Ishikawa (cell line): ENCODE results near the gene EDC3.

ENCODE experiments used
- CEBPB ChIP-seq: IDR thresholded peaks from 2 replicates; pipeline ENCODE4 v1.6.1; 2012
- CREB1 ChIP-seq: IDR thresholded peaks from 2 replicates; pipeline ENCODE4 v1.6.1; 2012; ENCODE audit warnings: low read depth
- EGR1 ChIP-seq: IDR thresholded peaks from 2 replicates; pipeline ENCODE4 v1.6.1; 2012
- EP300 ChIP-seq: IDR thresholded peaks from 2 replicates; pipeline ENCODE4 v1.6.1; 2012; ENCODE audit warnings: borderline replicate concordance
- FOXM1 ChIP-seq: IDR thresholded peaks from 2 replicates; pipeline ENCODE4 v1.6.1; 2012; ENCODE audit warnings: low read depth, borderline replicate concordance
- MAX ChIP-seq: IDR thresholded peaks from 2 replicates; pipeline ENCODE4 v1.6.1; 2012
- NFIC ChIP-seq: IDR thresholded peaks from 2 replicates; pipeline ENCODE4 v1.6.1; 2012
- RAD21 ChIP-seq: IDR thresholded peaks from 2 replicates; pipeline ENCODE4 v1.6.1; 2012; ENCODE audit warnings: low read depth
- TAF1 ChIP-seq: IDR thresholded peaks from 2 replicates; pipeline ENCODE4 v1.6.1; 2012; ENCODE audit warnings: low read depth, mild to moderate bottlenecking
- TCF12 ChIP-seq: IDR thresholded peaks from 2 replicates; pipeline ENCODE4 v1.6.1; 2012; ENCODE audit warnings: low read depth
- TEAD4 ChIP-seq: IDR thresholded peaks from 2 replicates; pipeline ENCODE4 v1.6.1; 2012
- YY1 ChIP-seq: IDR thresholded peaks from 2 replicates; pipeline ENCODE4 v1.6.1; 2012; ENCODE audit warnings: low read depth
- ZBTB7A ChIP-seq: IDR thresholded peaks from 2 replicates; pipeline ENCODE4 v1.6.1; 2012; ENCODE audit warnings: low read depth
- TF ChIP-seq, protein P1 (sequence below): IDR thresholded peaks from 2 replicates; pipeline ENCODE4 v1.6.1; 2012
- TF ChIP-seq, protein P2 (sequence below): IDR thresholded peaks from 2 replicates; pipeline ENCODE4 v1.6.1; 2012; ENCODE audit warnings: low read depth, mild to moderate bottlenecking

The EDC3 gene

DNA sequence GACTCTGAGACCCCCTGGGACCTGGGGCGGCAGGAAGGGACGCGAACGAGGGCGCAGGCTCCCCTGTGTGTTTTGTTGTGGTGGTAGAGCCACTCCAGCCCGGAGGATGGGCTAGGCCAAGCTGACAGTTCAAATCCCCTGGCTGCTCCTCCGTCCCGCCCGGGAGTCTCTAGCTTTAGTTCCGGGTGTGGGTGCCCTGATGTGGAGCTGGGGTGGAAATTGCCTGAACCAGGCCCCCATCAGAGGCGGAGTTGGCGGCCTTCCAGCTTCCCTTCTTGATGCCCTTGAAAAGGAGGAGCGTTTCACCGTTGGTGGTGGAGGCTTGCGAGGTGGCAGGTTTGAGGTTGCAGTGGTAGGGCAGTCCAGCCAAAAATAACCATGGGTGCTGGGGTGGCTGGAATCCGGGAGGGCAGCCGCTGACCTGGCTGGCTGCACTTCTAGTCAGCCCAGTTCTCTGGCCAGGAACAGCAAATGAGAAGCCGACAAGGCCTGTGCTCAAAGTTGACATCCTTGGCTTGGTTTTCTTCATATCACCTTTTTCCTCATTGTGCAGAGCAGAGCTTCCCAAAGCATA, 79.4 kb downstream of the EDC3 start:
- TF ChIP-seq CEBPB (no peak), NFIC (peak; percentile 72), CREB1 (no peak)

DNA sequence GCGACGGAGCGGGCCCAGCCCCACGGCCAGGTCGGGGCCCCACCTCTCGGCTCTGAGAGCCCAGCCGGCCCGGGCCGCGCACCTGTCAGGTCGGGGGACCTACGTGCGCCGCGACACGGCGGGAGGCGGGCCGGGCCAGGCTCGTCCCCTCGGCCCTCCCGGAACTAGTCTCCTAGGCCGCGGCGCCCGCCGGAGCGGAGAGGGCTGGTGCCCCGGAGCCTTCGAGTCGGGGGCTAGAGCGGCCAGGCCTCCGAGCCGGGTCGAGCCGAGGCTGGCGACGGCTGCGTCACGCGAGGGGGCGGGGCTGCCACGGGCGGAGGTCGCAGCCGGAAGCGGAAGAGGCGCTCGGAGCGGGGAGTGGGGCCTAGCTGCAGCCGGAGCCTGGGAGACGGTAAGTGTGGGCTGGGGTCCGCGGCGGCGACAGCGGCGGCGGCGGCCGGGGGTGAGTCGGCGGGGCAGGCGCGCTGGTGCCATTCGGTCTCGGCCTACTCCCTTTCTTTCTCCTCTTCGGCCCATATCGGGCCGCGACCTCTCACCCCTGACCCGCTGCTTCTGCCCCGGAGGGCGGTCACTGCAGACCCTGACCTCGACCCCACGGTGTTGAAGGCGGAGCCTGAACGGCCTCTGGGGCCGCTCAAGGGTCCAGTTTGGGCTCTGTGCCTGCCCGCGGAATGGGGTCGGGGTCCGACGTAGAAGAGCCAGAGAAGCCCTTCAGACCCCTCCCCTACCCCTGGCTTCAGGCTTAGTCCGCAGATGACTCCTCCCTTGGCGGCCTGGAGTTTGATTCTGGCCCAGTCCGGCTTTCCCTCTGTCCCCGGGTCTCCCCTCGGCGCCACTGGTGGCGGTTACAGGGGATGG, 80.1 kb downstream of the EDC3 start, which contains the start of gene CLK3:
CLK3 (plus strand) TSS at position 329 of the 858 bp plus-strand sequence. CDS start 3,361 bp downstream, outside the sequence.
- no peak; the same call in 1 of the 2 replicates for TF ChIP-seq CEBPB
- TF ChIP-seq ZBTB7A, result no peak; the same call in 1 of the 2 replicates
- TF ChIP-seq TAF1, result peak; percentile 79
- TF ChIP-seq EGR1, result 0 out of 2 replicates have a peak, but pooled peaks have one; percentile 19
- TF ChIP-seq NFIC, result peak; percentile 38; the same call in 1 of the 2 replicates
- no peak for TF ChIP-seq FOXM1
- TF ChIP-seq, protein P1, sequence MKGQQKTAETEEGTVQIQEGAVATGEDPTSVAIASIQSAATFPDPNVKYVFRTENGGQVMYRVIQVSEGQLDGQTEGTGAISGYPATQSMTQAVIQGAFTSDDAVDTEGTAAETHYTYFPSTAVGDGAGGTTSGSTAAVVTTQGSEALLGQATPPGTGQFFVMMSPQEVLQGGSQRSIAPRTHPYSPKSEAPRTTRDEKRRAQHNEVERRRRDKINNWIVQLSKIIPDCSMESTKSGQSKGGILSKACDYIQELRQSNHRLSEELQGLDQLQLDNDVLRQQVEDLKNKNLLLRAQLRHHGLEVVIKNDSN, result peak; percentile 54
- TF ChIP-seq TEAD4, result no peak
- peak; percentile 43; the same call in 1 of the 2 replicates for TF ChIP-seq EP300
- peak; percentile 35; the same call in 1 of the 2 replicates for TF ChIP-seq YY1
- TF ChIP-seq TCF12, result peak; percentile 77
- TF ChIP-seq CREB1, result peak; percentile 73
- TF ChIP-seq MAX, result peak; percentile 54

DNA sequence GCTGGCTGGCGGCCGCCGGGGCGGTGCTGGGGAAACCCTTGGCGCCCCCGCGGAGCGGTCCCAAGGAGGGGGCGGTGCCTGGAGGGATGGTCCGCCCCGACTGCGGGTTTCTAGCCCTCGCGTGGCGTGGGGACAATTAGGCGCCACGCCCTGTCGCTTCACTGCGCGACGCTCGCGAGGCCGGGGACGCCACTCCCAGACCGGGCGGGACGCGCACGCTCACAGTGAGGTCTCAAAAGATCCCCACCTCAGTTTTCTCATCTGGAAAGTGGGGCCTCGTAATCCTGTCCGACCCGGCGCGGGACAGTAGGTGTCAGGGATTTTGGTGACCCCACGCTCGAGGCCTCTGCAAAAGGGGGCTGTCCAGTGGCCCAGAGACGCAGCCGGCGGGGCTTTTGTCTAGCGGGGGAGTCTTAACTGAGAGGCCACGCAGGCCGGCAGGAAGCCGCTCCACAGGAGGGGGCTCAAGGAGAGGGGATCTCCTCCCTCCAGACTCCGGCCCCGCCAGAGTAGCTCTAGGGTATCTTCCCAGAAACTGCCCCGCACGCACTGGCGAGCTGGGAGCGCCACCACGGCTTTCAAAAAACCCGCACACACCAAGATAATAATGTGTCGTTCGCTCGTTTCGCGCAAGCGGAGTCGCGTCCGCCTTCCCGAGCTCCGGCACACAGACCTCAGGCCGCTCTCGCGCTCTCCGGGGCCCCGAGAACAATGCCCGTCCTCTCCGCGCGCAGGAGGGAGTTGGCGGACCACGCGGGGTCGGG, 80.9 kb downstream of the EDC3 start:
- TF ChIP-seq TEAD4 (no peak), TAF1 (no peak), ZBTB7A (0 out of 2 replicates have a peak, but pooled peaks have one; percentile 23), FOXM1 (no peak), TCF12 (no peak), CEBPB (no peak), EGR1 (peak; percentile 77), RAD21 (no peak), CREB1 (0 out of 2 replicates have a peak, but pooled peaks have one; percentile 30), EP300 (no peak), MAX (peak; percentile 58), NFIC (peak; percentile 5; the same call in 1 of the 2 replicates), YY1 (no peak)
- TF ChIP-seq, protein P2, sequence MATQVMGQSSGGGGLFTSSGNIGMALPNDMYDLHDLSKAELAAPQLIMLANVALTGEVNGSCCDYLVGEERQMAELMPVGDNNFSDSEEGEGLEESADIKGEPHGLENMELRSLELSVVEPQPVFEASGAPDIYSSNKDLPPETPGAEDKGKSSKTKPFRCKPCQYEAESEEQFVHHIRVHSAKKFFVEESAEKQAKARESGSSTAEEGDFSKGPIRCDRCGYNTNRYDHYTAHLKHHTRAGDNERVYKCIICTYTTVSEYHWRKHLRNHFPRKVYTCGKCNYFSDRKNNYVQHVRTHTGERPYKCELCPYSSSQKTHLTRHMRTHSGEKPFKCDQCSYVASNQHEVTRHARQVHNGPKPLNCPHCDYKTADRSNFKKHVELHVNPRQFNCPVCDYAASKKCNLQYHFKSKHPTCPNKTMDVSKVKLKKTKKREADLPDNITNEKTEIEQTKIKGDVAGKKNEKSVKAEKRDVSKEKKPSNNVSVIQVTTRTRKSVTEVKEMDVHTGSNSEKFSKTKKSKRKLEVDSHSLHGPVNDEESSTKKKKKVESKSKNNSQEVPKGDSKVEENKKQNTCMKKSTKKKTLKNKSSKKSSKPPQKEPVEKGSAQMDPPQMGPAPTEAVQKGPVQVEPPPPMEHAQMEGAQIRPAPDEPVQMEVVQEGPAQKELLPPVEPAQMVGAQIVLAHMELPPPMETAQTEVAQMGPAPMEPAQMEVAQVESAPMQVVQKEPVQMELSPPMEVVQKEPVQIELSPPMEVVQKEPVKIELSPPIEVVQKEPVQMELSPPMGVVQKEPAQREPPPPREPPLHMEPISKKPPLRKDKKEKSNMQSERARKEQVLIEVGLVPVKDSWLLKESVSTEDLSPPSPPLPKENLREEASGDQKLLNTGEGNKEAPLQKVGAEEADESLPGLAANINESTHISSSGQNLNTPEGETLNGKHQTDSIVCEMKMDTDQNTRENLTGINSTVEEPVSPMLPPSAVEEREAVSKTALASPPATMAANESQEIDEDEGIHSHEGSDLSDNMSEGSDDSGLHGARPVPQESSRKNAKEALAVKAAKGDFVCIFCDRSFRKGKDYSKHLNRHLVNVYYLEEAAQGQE, result no peak
- TF ChIP-seq, protein P1, result no peak

DNA sequence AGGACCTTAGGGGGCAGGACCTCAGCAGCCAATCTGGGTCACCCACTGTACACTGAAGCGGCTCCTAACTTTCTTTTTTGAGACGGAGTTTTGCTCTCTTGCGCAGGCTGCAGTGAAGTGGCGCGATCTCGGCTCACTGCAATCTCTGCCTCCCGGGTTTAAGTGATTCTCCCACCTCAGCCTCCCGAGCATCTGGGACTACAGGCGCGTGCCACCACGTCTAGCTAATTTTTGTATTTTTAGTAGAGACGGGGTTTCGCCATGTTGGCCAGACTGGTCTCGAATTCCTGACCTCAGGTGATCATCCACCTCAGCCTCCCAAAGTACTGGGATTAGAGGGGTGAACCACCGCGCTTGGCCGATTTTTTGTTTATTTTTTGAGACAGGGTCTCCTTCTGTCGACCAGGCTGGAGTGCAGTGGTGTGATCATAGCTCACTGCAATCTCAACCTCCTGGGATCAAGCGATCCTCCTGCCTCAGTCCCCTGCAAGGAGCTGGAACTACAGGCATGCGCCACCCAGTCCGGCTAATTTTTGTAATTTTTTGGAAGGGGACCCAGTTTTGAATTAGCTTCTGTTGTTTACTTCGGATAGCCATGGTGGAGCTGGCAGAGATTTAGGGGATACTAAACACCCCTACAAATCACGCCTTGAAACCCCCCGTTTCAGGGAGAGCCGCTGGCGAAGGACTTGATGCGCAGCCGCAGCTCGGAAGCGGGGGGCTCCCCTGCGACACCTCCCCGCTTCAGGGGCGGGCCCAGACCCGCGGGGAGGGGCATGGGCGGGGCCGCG, 81.7 kb downstream of the EDC3 start:
- 0 out of 2 replicates have a peak, but pooled peaks have one; percentile 38 for TF ChIP-seq ZBTB7A
- no peak for TF ChIP-seq MAX
- no peak for TF ChIP-seq FOXM1
- TF ChIP-seq RAD21, result no peak
- no peak for TF ChIP-seq EP300

GRCh38 chr15:74613089-74613952, 82.5 kb downstream of the EDC3 start:
- TF ChIP-seq TAF1 (no peak), EGR1 (no peak), ZBTB7A (no peak)
- TF ChIP-seq, protein P2, result no peak
- TF ChIP-seq, protein P1, result no peak
